T-helper 1 cell treated with Interleukin-12 subunit alpha and Interleukin-12 subunit beta and Interleukin-4 antibody, amounts not matched to agents 30 ng/mL and 1 ng/mL, for 36 hours (primary cell): ENCODE measurements around the gene PDZD8. TPM values are rescaled to one million over a fixed set of nuclear protein-coding genes. Genes with fewer than 3 reads are reported as not detected.
"Not testable (repeated sequence)": the region's sequence is repeated elsewhere in the genome, so short reads cannot be mapped to it uniquely, and the experiment has no call there.

Source experiments
- intact Hi-C: fragments of 100-400 bp; cut with micrococcal nuclease; formaldehyde crosslinking; loops from one replicate; pipeline ENCODE4 v1.15.1; 2024
- total RNA-seq: library from RNA; stranded (reverse); gene quantifications from 2 replicates; pipeline ENCODE4 v1.2.3, GENCODE V29; 2022

Gene PDZD8
- total RNA-seq, 1 donor from 2014 or later, result 17.0 TPM

DNA sequence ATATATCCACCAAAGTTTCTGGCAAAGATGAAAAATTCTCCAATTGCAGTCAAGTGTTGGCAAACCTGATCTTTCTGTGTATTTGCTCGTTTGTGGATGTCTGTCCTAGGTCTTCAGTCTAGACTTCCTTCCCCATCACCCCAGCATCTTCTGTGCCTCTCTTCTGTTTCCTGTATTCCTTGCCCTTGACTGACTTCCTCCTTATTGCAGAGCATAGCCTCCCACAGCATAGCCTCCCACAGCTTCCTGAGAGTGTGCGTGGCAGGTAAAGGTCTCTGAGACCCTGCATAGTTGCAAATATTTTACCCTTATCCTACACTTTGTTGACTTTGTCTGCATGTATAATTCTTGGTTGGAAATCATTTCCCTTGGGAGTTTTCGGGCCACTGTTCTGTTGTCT, 116.0 kb downstream of the PDZD8 start:
- intact Hi-C loops, result no loop called here

DNA sequence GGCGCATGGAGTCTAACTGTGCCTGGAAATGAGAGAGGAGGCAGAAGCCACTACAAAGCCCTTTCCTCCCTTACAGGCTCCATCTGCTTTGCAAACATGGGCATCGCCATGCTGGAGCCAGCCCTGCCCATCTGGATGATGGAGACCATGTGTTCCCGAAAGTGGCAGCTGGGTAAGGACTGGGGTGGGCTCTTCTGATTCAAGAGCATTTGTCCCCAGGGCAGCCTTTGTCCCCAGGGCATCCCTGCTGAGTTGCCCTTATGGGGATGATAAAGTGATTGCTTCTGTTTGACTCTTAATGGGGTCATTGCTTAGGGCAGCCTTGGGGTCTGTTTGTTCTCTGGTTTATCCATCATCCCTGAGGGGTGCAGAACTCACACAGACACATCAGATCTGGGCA, 117.5 kb downstream of the PDZD8 start:
- intact Hi-C loops, result no loop called here

DNA sequence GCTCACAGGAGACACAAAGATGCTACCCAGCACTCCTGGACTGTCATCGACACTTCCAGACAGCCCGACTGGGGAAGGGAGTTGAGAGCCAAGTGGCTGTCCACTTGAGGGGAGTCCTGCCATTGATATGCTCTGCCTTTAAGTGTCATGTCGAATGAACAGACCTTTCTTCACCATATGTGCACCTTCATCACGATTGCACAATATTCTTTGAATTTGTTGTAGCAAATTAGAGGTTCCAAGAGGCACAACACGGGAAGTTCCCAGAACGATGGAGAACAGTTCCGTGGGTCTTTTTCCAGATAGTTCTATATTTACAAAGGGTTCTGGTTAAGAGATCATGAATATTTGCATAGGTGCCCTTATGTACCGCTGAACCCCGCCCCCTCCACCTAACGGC, 118.3 kb downstream of the PDZD8 start:
- intact Hi-C loops, result no loop called here

DNA sequence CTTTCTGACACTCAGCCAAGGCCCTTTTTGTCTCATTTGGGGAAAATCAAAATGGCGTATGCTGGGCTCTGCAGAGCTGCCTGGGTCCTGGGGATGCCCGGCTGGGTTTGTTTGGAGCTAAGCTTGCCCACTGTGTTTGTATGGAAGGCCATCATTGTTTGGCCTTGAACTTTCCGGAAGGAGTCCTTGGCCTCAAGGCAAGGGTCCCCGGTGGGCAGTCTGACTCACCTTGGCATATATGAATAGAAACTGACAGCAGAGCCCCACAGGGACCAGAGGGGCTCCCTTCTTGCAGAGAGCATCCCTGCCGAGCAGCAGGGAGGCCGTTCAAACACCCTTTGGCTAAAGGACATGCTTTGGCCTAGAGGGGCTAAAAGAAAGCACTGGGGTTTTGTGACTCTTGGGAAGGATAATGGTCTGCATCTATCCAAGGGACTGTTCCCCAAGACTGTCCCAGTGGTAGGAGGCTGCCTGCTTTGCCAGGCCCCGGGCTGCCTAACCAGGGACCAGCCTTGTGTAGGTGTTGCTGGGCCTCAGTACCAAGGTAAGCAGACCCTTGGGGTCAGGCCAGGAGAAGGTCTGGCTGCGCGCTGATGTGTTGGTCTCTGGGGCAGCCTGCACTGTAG, 119.3 kb downstream of the PDZD8 start:
- intact Hi-C loops, result no loop called here

DNA sequence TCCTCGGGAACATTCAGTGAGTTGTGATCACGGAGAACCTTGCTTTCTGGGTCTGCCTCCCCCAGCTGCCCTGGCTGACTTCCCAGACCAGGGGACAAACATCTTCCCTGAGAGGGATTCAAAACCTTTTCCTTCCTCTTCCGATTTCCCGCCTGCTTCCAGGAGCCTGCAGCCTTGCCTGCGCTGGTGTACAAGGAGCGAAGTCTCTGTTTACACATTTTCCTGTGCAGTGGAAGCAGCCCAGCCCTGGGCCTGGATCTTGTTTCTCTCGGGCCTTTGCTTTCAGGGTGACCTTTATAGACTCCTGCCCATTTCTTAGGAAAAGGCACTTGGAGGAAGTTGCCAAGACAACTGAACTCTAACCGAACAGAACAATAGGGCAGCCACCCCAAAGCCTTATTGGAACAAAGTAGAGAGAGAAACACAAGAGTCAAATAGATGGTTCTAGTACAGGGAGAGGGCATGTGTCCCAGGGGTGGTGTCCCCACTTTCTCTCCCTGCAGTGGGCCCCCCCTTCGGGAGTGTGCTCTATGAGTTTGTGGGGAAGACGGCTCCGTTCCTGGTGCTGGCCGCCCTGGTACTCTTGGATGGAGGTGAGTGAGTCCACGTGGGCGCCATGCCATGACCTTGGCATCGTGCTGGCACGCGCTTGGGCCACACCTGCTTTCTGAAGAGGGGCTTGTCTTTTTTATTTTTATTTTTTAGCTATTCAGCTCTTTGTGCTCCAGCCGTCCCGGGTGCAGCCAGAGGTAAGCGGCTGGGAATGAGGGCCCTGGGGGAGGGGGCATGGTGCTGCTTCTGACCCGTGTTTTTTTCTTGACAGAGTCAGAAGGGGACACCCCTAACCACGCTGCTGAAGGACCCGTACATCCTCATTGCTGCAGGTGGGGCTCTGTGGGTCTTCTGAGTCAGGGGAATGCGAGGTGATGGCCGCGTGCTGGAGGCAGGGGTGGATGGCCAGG, 120.2 kb downstream of the PDZD8 start:
- intact Hi-C loops, result no loop called here

DNA sequence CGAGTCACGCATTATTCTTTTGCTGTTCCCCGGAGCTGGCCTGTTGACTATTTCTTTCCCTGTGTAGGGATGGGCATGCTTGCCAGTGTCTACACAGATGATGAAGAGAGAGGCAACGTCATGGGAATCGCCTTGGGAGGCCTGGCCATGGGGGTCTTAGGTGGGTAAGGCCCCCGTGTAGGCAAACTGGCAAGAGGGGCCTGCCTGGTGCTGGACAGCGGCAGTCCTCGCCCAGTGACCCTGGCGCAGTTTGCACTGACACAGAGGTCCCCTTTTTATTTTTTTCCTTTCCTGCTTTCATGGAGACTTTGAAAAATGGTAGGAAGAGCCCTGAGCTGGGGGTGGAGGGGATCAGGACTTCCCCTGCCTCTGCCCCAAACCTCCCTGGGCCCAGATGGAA, 120.9 kb downstream of the PDZD8 start:
- intact Hi-C loops, result no loop called here

DNA sequence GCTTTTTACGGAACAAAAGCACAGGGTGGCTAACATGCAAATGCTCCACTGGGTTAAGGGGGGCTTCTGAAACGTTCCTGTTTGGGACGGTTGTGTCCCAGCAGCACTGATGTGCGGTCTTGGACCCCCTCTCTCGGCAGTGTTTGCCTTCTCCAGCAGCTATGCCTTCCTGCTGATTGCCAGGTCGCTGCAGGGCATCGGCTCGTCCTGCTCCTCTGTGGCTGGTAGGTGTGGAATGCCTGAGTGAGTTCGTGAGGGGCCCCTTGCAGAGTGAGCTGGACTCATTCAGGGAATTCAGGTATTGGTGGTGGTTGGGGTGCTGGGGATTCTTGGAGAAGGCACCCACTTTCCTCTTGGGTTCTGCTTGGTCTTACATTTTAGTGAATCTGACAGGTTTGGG, 121.3 kb downstream of the PDZD8 start:
- intact Hi-C loops, result no loop called here

DNA sequence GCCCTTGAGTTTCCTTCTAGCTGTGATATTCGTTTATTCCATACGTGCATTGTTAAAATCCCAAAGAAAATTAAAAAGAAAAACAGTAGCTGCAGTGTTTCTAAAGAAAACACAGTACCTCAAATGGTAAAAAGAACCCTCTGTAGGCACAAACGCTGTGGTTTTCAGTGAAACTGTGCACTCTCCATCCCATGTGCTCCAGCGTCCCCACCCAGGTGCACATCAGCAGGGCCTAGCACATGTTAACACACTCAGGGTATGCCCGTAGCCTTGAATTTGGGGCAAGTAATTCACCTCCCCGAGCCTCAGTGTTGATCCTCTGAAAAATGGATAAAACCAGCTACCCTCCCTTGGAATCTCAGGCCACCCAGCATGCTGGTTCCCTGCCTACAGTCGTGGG, 124.8 kb downstream of the PDZD8 start:
- intact Hi-C loops, result no loop called here

DNA sequence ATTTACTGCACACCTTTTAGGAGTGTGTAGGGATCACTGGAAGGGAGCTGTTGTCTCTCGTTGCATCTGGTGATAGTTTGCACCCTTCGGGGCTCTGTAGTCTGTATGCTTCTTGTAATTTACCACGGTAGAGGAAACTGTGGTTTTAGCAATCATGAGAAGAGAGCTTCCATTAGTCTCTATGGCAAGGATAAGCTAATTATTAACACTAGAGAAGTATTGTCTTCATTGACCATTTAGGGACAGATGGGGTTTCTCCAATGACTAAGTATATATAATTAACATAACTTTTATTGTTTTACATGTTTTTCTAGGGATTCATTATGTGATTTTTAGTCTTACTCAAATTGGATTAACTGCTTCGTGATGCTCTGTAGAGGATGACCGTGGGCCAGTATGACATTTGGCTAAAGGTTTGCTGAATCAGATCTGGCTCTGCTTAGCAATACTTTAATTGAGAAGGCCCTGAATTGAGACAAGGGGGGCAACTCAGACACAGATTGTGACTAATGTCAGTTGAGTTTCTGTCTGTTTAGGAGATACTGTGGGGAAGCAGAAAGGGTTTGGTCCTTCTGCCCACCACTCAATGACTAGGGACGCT, 125.6 kb downstream of the PDZD8 start:
- intact Hi-C loops, result no loop called here

DNA sequence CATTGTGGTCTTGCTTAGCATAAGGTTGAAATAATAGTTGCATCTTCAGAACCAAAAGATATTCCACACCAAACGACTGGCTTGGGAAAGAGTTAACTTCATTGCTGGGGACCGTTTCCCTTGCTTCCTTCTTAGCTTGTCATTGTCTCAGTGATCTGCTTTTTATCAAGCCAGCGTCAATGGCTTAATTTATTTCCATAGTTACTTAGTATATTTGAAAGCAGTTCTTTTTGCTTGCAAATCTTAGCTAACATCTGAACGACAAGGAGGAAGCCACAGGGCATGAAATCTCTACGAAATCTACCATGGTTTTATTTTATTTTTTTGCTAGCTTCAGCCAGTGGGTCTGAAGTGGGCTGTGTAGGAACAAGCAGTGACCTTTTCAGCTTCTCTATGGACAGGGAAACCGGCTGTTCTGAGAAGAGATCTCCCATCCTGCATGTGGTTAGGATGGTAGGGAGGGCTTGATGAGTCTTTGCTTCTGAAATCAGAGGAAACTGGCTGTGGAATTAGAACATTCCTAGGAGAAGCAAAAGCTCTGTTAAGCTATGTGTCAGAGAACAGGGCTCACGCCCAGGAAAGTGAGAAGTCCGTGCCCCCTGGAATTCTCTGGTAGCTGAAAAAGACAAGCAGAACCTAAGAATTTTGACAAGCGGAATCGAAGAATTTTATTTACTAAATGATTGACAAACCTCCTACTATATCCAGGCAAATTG, 126.3 kb downstream of the PDZD8 start:
- intact Hi-C loops, result no loop called here

DNA sequence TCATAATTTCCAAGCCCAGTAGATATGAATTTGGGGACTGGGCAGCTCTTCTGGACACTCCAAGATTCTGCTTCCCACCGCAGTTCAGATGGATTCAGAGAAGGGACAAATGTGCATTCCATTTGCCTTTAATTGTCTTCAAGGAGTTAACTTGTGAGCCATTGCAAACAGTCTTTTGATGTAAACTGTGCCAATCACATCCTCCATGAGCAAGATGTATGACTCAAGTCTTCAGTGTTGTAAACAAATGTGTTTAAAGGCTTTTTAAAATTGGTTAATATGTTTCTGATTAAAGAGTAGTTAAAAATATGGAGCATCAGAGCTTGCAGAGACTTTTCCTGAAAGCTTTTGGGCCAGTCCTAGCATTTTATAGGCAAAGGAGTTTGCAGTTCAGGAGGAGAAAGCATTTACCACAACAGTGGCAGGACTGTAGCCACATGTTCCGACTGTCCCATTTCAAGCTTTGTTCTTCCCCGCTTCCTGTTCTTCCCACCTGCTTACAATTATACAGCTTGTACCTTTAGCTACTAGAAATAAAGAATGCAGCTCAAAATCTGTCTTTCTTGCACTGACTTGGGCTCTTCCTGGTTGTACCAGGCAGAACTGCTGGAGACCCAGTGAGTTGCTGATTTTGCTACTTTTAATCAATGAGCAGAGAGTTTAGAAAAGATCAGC, 128.1 kb downstream of the PDZD8 start:
- intact Hi-C loops, result no loop called here

DNA sequence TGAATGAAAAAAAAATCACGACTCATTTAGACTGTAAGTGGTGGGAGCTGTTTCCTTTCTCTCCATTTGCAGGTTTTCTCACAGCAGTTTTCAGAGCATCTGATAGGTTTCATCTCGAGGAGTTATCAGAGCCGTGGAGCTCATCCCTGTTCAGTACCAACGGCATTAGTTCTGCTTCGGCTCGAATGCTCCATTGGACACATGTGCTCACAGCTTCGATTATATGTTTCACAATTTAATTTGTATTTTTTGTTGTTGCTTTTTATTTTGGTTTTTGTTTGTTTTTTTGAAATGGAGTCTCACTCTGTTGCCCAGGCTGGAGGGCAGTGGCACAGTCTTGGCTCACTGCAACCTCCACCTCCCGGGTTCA, 132.8 kb downstream of the PDZD8 start:
- intact Hi-C loops, result no loop called here

DNA sequence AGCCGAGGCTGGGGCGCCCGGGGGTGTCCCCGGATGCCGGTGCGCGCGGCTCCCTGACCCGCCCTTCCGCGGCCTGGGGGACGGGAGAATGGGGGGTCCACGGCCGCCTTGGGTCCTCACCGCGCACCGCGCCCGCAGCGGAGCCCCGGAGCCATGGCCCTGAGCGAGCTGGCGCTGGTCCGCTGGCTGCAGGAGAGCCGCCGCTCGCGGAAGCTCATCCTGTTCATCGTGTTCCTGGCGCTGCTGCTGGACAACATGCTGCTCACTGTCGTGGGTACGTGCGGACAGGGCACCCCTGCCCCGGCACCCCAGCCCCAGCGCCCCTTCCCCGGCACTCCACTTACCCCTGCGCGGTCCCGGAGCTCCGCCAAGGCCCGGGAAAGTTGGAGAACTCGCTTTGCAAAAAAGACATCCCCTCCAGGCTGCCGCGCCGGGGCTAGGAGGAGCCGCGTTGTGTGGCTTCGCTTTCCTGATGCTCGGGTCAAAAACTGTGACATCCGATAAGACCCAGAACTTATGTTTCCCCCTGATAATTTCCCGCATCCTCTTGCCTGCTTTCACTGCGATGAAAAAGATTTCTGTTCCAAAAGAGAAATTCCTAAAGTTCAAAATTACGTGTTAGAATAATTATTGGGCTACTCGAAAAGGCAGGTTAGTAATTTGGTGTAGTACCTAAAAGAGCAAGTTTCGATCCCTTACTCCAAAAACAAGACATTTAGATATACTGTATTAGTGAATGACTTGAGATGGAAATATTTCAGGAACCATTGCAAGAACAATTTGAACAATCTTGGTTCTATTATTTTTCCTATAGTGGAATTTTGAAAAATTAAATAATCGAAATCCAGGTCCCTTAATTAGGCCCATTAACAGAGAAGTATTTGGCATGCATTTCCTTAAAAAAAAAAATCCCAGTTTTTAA, 133.4 kb downstream of the PDZD8 start:
- intact Hi-C loops, result no loop called here

DNA sequence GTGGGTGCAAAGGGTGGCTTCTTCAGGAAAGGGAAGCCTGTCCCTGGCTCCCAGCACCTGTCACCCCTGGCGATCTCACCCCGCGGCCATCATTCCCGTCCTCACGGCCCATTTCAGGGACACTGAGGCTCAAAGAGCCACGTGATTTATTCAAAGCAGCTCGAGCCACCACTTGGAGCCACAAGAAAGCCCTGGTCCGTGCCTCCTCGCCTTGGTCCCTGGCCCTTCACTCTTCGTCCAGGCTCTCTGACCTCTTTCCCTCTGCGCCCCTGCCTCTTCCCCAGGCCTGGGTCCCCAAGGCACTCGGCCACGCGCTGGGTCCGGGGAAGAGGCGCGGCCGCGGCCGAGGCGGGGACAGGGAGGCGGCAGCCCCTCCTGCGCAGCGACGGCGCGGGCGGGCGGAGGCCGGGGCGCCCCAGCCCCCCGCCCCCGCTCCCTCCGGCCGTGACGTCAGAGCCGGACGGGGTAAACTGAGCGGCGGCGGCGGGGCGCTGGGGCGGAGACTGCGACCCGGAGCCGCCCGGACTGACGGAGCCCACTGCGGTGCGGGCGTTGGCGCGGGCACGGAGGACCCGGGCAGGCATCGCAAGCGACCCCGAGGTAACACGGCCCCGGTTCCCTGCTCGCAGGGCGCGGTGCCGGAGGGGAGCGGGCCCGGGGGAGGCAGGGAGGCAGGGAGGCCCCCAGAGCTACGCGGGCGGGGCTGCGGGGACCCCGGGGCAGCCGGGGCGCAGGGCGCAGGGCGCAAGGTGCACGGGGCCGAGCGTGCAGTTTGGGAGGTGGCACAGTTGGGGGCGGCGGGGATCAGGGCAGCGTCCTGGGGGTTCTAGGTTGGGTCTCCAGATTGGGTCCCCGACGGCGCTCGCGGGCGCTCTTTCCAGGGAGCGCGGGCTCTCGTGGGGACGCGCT, 134.4 kb downstream of the PDZD8 start, which contains the start of gene SLC18A2:
Gene SLC18A2, plus strand, starts transcription at position 494 of the 909 bp plus-strand sequence. CDS start 580 bp downstream, outside the sequence.
- intact Hi-C loops, result no loop called here

DNA sequence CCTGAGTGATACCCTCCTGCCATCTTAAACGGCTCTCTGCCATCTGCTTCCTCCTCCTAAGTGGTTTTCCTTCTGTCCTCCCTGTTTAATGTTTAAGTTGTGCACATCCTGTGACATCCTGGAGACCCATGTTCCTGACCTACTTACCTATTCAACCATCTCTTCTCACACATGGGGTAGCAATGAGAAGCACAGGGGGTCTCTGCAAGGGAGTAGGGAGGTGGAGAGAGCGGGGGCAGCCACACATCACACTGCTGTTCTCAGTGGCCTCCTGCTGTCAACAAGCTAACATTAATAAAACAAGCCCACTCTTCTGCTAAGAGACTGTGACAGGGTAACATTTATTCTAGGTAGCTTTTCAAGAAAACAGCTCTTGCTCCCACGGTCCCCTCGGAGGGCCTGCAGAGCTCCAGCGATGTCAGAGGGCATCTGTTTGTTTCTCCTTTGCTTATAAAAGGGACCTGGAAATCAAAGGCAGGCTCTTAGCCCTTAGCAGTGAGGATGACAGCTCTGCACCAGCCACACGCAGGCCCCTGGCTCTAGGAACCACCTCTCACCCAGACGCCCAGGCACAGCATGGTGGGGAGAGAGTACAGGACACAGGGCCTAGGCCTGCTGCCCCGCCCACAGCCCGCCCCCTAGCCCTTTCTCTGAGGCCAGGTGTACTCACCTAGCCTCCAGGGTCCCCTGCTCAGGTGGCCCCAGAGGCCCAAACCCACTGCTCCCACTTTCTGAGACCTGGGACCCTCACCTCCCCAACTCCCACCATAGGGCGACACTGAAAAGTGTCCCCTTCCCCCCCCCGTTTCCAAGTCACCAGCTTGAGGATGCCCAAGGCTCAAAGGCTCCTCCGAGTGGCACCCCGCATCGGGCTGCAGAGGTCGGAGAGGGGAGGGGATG, 135.3 kb downstream of the PDZD8 start:
- intact Hi-C loops, result no loop called here

DNA sequence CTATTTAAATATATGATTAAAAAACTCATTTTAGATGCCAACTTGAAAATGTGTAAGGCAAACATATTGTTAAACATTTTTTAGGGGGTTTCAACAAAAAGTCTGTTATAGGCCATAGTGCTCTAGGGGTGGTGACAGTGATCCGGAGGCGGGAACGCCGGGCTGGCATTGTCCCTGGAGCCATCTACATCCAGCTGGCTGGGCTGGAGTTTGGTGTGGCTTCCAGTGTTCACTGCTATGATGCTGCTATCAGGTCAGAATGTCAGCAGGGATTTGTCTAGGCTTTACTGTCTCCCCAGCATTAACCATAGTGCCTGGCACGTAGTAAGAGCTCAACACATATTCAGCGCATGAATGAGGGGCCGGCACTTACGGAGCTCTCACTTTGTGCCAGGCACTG, 136.2 kb downstream of the PDZD8 start:
- intact Hi-C loops, result no loop called here

DNA sequence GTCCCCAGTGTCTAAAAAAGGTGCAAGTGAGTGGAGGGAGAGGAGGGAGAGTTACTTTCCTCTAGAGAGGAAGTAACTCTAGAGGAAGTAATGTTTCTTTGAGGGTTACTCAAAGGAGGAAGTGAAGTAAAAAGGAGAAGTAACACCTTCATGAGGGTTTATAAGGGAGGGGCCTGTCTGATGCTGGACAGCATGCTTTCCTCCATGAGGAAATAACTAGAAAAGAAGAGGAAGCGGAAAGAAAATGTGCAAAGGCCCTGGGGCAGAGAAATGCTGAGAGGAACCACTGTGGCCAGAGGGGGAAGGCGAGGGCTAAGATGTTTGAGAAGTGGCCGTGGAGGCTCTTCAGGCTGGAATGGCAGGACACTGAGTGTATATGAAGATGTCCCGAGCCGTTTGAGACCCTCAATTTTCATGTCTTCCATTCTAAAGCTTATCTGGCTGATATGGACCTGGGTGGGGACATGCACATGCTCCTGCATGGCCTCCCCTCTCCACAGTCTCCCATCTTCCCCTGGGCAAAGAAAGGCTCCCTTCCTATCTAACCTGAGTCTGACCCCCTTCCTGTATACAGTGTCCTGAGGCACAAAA, 137.7 kb downstream of the PDZD8 start:
- intact Hi-C loops, result no loop called here

DNA sequence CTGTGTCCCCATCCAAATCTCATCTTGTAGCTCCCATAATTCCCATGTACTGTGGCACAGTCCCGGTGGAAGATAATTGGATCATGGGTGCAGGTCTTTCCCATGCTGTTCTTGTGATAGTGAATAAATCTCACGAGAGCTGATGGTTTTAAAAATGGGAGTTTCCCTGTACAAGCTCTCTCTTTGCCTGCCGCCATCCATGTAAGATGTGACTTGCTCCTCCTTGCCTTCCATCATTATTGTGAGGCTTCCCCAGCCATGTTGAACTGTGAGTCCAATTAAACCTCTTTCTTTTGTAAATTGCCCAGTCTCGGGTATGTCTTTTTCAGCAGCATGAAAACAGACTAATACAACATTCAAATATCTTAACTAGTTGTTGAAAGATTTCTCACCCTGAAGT, 145.1 kb downstream of the PDZD8 start:
- intact Hi-C loops, result not testable (repeated sequence)
